ENCODE measurements around the gene CUBN.

CUBN gene

GRCh38 chr10:16887565-16887964 lies 242.0 kb downstream of the CUBN start:
- Histone ChIP-seq H2AFZ (no peak overlapping the region), H3K79me2 (no peaks in the 10 kb centered on the region), H3K4me3 (ENCODE audit: low read depth, low read length) (no peak overlapping the region), H3K4me2 (ENCODE audit: low read length) (no peak overlapping the region), H3K36me3 (ENCODE audit: control insufficient read depth, insufficient read depth, low read length) (no peaks in the 10 kb centered on the region), H3K27me3 (ENCODE audit: control insufficient read depth, insufficient read depth, low read length) (no peaks in the 10 kb centered on the region), H3K4me1 (no peaks in the 10 kb centered on the region), H3K9me3 (ENCODE audit: control insufficient read depth, low read length) (no peaks in the 10 kb centered on the region), H3K27ac (no peak overlapping the region), H3K9ac (no peak overlapping the region)
- no peak for TF ChIP-seq CTCF (IDR thresholded peaks at IDR 0.05)

- Histone ChIP-seq H3K4me3 (ENCODE audit: low read depth, low read length) (no peak overlapping the region), H3K9ac (no peak overlapping the region), H3K79me2 (no peaks in the 10 kb centered on the region), H3K9me3 (ENCODE audit: control insufficient read depth, low read length) (no peaks in the 10 kb centered on the region), H3K27me3 (ENCODE audit: control insufficient read depth, insufficient read depth, low read length) (no peaks in the 10 kb centered on the region), H2AFZ (no peak overlapping the region), H3K4me1 (no peaks in the 10 kb centered on the region), H3K4me2 (ENCODE audit: low read length) (no peak overlapping the region), H3K27ac (no peak overlapping the region), H3K36me3 (ENCODE audit: control insufficient read depth, insufficient read depth, low read length) (no peaks in the 10 kb centered on the region)
- TF ChIP-seq CTCF (IDR thresholded peaks at IDR 0.05), result no peak
Measured at GRCh38 chr10:16886031-16886430, 243.6 kb downstream of the CUBN start.

GRCh38 chr10:16884497-16884896 lies 245.1 kb downstream of the CUBN start:
- Histone ChIP-seq H2AFZ (no peak overlapping the region), H3K79me2 (no peaks in the 10 kb centered on the region), H3K4me3 (ENCODE audit: low read depth, low read length) (no peak overlapping the region), H3K36me3 (ENCODE audit: control insufficient read depth, insufficient read depth, low read length) (no peaks in the 10 kb centered on the region), H3K27me3 (ENCODE audit: control insufficient read depth, insufficient read depth, low read length) (no peaks in the 10 kb centered on the region), H3K9ac (no peak overlapping the region), H3K4me2 (ENCODE audit: low read length) (no peak overlapping the region), H3K9me3 (ENCODE audit: control insufficient read depth, low read length) (no peaks in the 10 kb centered on the region), H3K4me1 (no peaks in the 10 kb centered on the region), H3K27ac (no peak overlapping the region)
- TF ChIP-seq CTCF (IDR thresholded peaks at IDR 0.05), result no peak

GRCh38 chr10:16883084-16883483 lies 246.5 kb downstream of the CUBN start:
- Histone ChIP-seq H3K79me2 (no peaks in the 10 kb centered on the region), H3K9me3 (ENCODE audit: control insufficient read depth, low read length) (no peaks in the 10 kb centered on the region), H3K27ac (no peak overlapping the region), H2AFZ (no peak overlapping the region), H3K36me3 (ENCODE audit: control insufficient read depth, insufficient read depth, low read length) (no peaks in the 10 kb centered on the region), H3K9ac (no peak overlapping the region), H3K4me3 (ENCODE audit: low read depth, low read length) (no peak overlapping the region), H3K4me1 (no peaks in the 10 kb centered on the region), H3K4me2 (ENCODE audit: low read length) (no peak overlapping the region), H3K27me3 (ENCODE audit: control insufficient read depth, insufficient read depth, low read length) (no peaks in the 10 kb centered on the region)
- no peak for TF ChIP-seq CTCF (IDR thresholded peaks at IDR 0.05)

GRCh38 chr10:16870331-16870730 lies 259.3 kb downstream of the CUBN start:
- no peaks in the 10 kb centered on the region for H3K27me3 ChIP-seq (ENCODE audit: control insufficient read depth, insufficient read depth, low read length)
- no peaks in the 10 kb centered on the region for H3K79me2 ChIP-seq
- H3K9me3 ChIP-seq (ENCODE audit: control insufficient read depth, low read length), result no peaks in the 10 kb centered on the region
- TF ChIP-seq CTCF (IDR thresholded peaks at IDR 0.05), result no peak
- no peak overlapping the region for H2AFZ ChIP-seq
- H3K4me2 ChIP-seq (ENCODE audit: low read length), result no peak overlapping the region
- no peaks in the 10 kb centered on the region for H3K36me3 ChIP-seq (ENCODE audit: control insufficient read depth, insufficient read depth, low read length)
- no peak overlapping the region for H3K9ac ChIP-seq
- no peak overlapping the region for H3K4me3 ChIP-seq (ENCODE audit: low read depth, low read length)
- H3K4me1 ChIP-seq, result no peaks in the 10 kb centered on the region
- H3K27ac ChIP-seq, result no peak overlapping the region

All from parathyroid adenoma (tissue), 2 donors.